ENCODE results near the gene BSG.

The BSG gene

GRCh38 chr19:572140-572742 lies at the start of gene BSG:
BSG (plus strand) TSS chr19:572596; CDS start chr19:572635, 39 bp downstream.
- peak; percentile 97 for DNase-seq

GRCh38 chr19:522726-523125 lies 49.7 kb upstream of the BSG start:
- no peak for DNase-seq

- DNase-seq = no peak
Measured at GRCh38 chr19:524062-524674, 48.2 kb upstream of the BSG start.

- no peak for DNase-seq
Measured at GRCh38 chr19:525029-525428, 47.4 kb upstream of the BSG start.

GRCh38 chr19:525857-526419 lies 46.5 kb upstream of the BSG start:
- DNase-seq = no peak

- no peak for DNase-seq
Measured at GRCh38 chr19:530134-531008, 42.0 kb upstream of the BSG start.

GRCh38 chr19:531009-531752 lies 41.2 kb upstream of the BSG start:
- DNase-seq = peak; percentile 77

GRCh38 chr19:531753-532560 lies 40.4 kb upstream of the BSG start, which contains the start of gene CDC34:
CDC34 (plus strand) TSS chr19:531760; CDS start chr19:531932, 172 bp downstream.
- DNase-seq = no peak

- DNase-seq = peak; percentile 51
Measured at GRCh38 chr19:532561-533363, 39.6 kb upstream of the BSG start.

GRCh38 chr19:533364-534058 lies 38.9 kb upstream of the BSG start:
- DNase-seq = no peak

- DNase-seq = no peak
Measured at GRCh38 chr19:534088-534487, 38.3 kb upstream of the BSG start.

- no peak for DNase-seq
Measured at GRCh38 chr19:535017-535835, 37.2 kb upstream of the BSG start.

- no peak for DNase-seq
Measured at GRCh38 chr19:536031-536880, 36.1 kb upstream of the BSG start.

- no peak for DNase-seq
Measured at GRCh38 chr19:536881-537404, 35.5 kb upstream of the BSG start.

GRCh38 chr19:538641-539428 lies 33.6 kb upstream of the BSG start:
- DNase-seq = no peak

GRCh38 chr19:539429-540030 lies 32.9 kb upstream of the BSG start:
- DNase-seq = no peak

Measured in HCEC 1CT (cell line).